Measurements from ENCODE around the gene ARHGAP18.

- TF ChIP-seq RAD21 (IDR thresholded peaks at IDR 0.05; ENCODE audit: low read depth) (no peak), EP300 (IDR thresholded peaks at IDR 0.05; ENCODE audit: borderline replicate concordance) (no peak), MAX (IDR thresholded peaks at IDR 0.05) (no peak), NFIC (IDR thresholded peaks at IDR 0.05) (no peak), REST (IDR thresholded peaks at IDR 0.05; ENCODE audit: low read depth) (no peak), ZBTB7A (IDR thresholded peaks at IDR 0.05; ENCODE audit: low read depth) (no peak), TCF12 (IDR thresholded peaks at IDR 0.05; ENCODE audit: low read depth) (no peak)
Observed at GRCh38 chr6:129615020-129615419, 95.0 kb downstream of the ARHGAP18 start.
